ENCODE results near the gene VWDE.

Gene VWDE

DNA sequence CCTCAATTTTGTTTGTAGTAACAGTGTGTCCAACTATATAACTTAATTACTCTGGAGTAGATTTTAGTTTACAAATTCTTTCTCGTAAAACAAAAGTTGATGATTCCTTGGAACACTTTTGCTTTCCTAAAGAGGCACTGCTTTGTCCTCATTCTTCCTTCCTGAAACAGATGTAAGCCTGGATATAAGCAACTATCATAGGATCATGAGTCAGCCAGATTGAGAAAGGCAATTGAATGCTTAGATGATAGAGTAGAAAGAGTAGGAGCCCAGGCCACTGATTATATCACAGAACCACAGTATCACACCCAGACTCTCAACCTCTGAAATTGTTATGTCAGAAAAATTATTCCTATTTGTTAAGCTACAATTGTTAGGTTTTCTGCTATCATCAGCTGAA lies 122.6 kb downstream of the VWDE start:
- DNase-seq: peak; percentile 72
